IPS-11a (cell line): ENCODE data around the gene SLC35B2.

Source experiments
- H3K4me3 ChIP-seq: one replicate; pipeline ENCODE4 v1.5.1; 2013; ENCODE audit warnings: low read depth, low read length, control low read depth

SLC35B2 gene

DNA sequence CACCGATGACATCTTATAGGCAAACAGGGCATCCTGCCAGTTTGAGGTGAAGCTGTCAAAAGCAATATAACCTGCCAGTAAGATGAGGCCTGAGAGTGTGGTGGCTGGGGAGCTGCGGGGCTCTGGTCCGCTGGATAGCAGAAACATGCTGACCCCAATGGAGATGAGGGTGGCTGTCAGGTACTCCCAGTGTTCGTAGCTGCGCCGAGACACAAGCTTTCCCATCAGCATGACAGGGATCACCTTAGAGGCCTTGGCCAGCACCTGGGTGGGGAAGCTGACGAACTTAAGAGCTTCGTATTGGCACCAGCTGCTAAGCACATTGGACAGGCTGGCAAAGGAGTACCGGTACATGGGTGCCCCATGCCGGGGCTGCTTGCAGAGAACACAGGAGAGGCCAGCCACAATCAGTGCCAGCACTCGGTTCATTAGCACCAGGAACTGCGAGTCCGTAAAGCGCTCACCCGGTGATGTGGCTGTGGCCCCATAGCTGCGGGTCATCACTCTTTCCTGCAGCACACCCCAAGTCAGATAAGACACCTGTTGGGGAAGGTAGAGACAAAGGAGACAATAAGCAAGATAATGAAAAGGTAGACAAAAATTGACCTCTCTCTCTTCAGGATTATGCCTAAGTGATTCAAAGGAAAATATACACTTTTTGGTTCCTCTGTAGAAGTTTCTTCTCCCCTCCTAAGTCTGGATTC, 2.1 kb downstream of the SLC35B2 start:
- H3K4me3 ChIP-seq, result no peak overlapping the region

DNA sequence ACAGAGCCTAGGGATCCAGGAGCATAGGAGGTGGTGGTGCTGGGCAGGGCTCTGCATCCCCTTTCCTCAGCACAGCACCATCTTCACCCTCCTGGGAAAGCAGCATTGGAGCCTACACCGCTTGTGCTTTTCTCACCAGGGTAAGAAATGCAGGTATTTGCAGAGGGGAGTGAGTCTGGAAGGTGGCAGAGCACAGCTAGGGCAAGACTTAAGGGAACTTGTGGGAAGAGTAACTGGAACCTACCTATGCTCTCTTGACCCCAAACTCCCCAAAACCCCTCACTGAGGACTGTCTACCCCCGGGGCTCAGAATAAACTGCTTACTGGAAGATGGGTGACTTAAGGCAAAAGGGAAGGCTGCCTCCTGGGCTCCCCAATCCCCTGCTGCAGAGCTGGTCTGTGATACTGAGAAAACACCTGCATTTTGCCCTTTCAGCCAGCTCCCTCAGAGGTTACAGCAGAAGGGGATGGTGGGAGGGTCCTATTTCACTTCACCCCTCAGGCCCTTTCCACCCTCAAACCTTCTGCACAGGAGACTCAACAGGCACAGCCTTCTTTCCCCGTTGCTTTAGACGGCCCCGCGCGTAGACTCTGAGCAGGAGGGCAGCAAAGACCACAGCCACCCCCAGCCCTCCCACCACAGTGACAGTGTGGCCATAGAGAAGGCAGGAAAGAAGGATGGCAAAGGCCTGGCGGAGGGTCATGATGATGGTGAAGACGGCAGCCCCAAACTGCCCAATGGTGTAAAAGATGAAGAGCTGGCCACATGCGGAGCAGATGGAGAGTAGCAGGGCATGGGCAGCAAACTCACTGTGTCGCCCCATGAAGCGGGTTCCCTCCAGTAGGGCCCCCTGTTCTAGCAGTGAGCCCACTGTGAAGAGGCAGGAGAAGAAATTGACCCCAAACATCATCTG, 2.9 kb downstream of the SLC35B2 start:
- no peak overlapping the region for H3K4me3 ChIP-seq

DNA sequence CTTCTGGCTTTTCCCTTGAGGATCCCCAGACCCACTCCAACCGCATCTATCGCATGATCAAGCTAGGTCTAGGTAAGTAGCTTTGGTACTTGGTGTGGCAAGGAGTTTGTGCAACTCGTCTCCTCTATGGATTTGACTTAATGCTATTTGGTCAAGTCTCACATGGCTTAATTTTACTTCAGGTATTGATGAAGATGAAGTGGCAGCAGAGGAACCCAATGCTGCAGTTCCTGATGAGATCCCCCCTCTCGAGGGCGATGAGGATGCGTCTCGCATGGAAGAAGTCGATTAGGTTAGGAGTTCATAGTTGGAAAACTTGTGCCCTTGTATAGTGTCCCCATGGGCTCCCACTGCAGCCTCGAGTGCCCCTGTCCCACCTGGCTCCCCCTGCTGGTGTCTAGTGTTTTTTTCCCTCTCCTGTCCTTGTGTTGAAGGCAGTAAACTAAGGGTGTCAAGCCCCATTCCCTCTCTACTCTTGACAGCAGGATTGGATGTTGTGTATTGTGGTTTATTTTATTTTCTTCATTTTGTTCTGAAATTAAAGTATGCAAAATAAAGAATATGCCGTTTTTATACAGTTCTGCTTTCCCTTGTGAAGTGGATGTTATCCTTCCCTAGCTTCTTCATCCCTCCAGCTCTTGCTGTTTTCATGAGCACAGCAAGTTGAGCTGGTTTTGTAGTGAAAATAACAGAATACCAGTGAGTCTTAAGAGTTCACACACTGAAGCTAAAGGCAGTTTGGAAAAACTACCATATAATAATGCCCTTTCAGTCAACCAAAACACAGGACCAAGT, 3.8 kb downstream of the SLC35B2 start:
- H3K4me3 ChIP-seq, result no peak overlapping the region

DNA sequence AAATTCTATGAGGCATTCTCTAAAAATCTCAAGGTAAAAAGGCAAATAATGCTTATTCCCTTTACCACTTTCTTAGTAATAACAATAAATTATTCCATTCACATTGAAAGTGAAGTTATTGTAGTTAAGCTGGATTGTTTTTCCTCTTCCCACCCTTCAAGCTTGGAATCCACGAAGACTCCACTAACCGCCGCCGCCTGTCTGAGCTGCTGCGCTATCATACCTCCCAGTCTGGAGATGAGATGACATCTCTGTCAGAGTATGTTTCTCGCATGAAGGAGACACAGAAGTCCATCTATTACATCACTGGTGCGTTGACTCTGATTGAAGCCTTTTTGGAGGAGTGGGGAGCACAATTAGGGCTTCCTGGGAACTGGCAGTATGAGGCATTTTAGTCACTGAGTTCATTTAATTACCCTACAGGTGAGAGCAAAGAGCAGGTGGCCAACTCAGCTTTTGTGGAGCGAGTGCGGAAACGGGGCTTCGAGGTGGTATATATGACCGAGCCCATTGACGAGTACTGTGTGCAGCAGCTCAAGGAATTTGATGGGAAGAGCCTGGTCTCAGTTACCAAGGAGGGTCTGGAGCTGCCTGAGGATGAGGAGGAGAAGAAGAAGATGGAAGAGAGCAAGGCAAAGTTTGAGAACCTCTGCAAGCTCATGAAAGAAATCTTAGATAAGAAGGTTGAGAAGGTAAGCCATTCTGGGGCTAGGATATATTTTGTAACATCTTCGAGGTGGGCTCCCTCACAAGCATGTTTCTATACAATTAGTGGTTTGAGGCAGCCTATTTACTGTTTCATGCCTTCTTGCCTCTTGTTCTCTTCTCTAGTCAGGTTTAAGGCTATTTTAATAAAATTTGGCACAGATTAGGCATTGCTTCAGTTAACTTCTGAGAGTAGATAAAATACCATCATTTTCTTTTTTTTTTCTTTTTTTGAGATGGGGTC, 5.5 kb downstream of the SLC35B2 start:
- no peak overlapping the region for H3K4me3 ChIP-seq

DNA sequence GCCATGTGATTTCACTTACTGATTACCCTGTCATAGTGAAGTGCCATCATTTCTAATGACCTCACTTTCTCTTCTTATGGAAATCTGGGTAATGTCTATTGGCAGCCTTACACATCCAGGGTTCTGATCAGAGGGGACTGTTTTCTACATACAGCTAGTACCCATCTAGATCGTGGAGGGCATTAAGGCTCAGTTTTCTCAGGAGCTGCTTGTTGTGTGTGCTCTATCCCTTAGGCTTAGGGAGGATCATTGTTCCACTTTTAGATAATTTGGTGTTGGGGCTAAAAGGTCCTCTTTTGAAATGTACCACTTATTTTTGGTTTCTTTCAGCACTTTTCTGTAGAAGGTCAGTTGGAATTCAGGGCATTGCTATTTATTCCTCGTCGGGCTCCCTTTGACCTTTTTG, 6.6 kb downstream of the SLC35B2 start:
- no peak overlapping the region for H3K4me3 ChIP-seq

DNA sequence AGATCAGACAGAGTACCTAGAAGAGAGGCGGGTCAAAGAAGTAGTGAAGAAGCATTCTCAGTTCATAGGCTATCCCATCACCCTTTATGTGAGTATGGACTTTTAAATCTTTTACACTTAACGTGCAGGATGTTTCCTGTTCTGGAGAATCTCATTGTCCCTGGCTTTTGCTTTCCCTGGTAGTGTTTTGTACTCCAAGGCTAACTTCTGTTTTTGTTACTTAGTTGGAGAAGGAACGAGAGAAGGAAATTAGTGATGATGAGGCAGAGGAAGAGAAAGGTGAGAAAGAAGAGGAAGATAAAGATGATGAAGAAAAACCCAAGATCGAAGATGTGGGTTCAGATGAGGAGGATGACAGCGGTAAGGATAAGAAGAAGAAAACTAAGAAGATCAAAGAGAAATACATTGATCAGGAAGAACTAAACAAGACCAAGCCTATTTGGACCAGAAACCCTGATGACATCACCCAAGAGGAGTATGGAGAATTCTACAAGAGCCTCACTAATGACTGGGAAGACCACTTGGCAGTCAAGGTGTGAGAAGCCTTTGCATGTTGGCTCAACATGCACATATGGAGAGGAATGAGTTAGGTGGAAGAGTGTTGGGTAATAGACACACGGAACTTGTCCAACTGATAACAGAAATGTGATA, 7.1 kb downstream of the SLC35B2 start:
- no peak overlapping the region for H3K4me3 ChIP-seq

DNA sequence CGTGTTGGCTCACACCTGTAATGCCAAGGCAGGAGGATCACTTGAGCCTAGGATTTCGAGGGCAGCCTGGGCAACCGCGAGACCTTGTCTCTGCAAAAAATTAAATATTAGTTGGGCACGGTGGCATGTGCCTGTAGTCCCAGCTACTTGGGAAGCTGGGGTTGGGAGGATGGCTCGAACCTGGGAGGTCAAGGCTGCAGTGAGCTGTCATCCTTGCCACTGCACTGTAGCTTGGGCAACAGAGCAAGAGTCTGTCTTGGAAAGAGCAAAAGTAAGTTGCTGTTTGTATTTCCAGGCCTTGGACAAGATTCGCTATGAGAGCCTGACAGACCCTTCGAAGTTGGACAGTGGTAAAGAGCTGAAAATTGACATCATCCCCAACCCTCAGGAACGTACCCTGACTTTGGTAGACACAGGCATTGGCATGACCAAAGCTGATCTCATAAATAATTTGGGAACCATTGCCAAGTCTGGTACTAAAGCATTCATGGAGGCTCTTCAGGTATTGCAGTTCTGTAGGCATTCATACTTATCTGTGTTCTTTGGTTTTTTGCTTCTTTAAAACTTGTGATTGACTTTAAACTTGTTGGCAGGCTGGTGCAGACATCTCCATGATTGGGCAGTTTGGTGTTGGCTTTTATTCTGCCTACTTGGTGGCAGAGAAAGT, 8.1 kb downstream of the SLC35B2 start:
- peak overlapping the region; percentile 99 for H3K4me3 ChIP-seq

DNA sequence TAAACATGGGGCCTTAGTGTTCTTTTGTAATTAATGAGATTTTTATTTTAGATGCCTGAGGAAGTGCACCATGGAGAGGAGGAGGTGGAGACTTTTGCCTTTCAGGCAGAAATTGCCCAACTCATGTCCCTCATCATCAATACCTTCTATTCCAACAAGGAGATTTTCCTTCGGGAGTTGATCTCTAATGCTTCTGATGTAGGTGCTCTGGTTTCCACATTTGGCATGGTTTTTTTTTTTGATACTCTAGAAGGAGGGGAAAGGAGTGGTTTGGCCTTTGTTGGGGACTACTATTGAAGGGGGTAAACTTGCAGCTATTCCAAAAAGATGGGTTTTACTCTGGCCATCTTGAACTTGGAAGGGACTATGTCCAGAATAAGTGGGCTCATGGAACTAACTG, 8.7 kb downstream of the SLC35B2 start:
- H3K4me3 ChIP-seq, result peak overlapping the region; percentile 99

DNA sequence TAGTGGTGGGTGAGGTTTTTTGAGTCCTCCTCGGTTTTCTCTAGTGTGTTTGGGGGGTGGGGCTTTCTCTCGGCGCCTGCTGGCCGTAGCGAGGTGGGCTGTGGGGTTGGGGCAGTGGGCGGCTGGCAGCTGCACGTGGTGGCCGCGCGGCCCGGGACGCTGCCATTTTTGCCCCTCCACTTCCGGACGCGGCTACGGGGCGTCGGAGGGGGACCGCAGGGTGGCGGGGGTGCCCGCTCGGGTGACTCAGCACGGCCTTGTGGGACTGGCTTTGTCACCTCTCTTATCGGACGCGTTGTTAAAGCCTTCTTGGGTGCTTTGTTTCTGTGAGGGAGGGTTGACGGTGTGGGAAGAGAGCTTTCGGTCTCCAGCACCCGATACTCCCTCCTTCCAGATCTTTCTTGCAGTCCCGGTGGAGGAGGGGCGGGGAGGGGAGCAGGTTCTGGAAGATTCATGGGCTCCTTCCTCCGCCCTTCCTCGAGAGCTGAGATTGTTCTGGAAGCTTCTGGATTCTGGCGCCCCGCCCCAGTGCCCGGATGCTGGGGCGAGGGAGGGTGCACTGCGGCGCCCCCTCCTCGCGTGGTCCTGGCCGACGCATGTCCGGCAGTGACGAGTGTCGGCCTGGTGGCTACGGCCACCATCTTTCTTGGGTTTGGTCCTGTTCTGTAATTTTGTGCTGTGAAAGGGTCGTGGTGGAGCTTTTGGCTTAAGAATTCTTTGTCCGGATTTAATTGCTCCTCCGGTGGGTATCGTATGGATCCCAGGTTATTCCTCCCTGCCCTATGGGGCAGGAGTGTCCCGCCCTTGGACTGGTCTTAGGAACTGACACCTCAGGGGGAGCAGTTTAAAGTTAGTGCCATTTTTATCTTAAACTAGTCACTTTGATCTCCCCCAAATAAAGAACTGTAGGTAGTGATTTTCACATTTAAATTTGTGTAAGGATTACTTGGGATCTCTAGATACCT, 9.7 kb downstream of the SLC35B2 start:
- peak overlapping the region; percentile 99 for H3K4me3 ChIP-seq

DNA sequence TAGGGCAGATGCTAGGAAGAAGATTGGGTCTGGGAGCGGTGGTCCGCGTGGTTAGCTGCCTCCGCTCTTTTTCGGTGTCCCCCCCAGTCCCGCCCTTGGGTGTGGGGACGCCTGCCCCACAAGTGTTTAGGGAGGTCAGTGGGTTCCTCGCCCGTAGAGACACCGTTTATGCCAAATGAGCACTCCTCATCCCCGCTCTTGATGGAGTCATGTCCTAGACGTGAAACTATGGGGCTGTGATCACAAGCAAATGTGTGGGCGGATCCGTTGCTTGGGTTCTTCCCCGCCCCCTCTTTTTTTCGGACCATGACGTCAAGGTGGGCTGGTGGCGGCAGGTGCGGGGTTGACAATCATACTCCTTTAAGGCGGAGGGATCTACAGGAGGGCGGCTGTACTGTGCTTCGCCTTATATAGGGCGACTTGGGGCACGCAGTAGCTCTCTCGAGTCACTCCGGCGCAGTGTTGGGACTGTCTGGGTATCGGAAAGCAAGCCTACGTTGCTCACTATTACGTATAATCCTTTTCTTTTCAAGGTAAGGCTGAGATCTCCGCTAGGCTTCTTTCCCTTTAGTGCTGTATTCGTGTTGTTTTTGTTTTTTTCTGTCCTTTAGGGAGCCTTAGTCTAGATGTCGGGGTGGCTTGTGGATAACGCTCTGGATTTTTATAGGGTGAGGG, 10.5 kb downstream of the SLC35B2 start, which contains the start of gene HSP90AB1:
Gene HSP90AB1, plus strand, starts transcription at position 439 of the 675 bp plus-strand sequence. CDS start 1,529 bp downstream, outside the sequence.
- H3K4me3 ChIP-seq, result peak within 1 kb of the TSS; percentile 99

DNA sequence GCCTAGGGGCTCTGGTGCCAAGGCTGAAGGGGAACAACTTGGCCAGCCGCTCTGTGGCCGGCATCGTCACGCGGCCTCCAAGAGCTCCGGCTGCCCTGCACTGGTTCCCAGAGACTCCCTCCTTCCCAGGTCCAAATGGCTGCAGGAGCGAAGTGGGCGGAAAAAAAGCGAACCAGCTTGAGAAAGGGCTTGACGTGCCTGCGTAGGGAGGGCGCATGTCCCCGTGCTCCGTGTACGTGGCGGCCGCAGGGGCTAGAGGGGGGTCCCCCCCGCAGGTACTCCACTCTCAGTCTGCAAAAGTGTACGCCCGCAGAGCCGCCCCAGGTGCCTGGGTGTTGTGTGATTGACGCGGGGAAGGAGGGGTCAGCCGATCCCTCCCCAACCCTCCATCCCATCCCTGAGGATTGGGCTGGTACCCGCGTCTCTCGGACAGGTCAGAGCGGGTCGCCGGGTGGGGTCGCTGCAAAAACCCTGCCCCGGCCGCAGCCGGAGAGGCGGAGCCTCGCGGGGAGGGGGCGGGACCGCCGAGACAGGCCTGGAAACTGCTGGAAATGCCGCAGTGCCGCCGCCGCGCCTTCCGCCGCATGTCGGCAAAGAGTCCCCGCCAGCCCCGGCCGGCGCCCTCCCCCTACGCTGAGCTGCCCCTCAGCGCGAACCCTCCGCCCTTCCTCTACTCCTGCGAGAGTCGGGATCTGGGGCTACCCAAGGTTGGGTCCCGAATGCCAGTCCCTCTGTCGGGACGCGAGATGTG, 11.2 kb downstream of the SLC35B2 start:
- peak overlapping the region; percentile 99 for H3K4me3 ChIP-seq

DNA sequence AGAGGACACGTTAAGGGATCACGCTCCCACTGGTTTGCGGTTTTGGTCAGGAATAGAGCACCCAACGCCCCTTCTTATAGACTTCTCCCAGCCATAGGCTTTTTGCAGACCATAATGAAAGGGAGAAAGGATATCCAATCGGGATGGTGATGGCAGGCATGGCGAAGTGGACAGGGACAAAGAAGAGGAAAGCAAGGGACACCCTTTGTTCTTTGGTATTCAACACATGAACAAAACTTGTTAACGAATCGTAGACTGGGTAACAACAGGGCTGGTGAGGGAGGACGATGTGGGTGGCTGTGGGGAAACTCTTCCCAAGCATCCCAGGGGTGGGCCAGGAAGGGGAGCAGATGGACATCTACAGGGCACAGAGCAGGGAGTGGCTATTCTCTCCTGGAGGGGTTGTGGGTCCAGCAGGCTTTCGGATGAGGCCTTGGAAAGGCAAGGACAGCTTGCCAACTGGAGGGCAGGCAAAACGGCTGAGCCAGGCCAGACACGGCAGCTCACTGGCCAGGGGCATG, 11.9 kb downstream of the SLC35B2 start:
- H3K4me3 ChIP-seq, result peak overlapping the region; percentile 53

DNA sequence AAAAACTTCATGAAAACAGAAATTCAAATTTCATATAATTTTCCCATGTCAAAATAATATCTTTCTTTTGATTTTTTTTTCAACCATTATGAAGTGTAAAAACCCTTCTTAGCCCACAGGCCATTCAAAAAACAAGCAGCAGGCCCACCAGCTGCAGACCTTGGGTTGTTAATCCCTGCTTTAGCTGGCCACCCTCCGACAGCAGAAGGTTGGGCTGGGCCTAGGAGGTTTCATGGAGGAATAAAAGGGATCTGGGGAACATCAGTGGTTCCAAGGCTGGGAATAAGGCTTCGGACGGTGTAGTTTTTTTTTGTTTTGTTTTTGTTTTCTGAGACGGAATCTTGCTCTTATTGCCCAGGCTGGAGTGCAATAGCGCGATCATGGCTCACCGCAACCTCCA, 14.0 kb downstream of the SLC35B2 start:
- no peak overlapping the region for H3K4me3 ChIP-seq

DNA sequence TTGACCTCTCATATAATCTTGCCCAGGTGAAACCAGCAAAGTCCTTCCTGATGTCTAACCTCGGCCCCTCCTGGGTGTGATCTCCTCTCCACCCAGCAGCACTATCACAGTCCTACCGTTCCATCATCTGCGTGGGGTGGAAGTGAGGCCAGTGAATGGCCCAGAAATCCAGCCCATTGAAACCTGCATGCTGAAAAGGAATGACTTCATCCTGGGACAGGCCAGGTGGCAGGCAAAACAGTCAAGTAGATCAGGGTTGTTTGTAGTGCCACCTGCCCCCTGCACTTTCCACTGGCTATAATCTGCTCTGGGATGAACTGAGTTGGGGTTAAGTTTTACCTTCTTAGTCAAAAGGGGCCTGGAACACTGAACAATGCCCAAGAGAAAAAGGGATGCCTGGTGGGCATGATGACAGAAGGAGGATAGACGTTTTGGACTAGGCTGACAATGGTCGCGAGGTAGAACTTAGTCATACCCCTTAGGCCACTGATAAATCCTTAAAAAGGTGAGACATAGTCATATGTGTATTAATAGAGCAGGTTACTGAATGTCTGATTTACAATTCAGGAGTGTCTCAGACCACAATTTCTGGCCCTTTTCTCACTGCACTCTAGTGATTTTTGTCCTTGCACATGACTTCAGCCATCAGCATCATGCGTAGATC, 18.5 kb downstream of the SLC35B2 start:
- H3K4me3 ChIP-seq, result no peak overlapping the region

DNA sequence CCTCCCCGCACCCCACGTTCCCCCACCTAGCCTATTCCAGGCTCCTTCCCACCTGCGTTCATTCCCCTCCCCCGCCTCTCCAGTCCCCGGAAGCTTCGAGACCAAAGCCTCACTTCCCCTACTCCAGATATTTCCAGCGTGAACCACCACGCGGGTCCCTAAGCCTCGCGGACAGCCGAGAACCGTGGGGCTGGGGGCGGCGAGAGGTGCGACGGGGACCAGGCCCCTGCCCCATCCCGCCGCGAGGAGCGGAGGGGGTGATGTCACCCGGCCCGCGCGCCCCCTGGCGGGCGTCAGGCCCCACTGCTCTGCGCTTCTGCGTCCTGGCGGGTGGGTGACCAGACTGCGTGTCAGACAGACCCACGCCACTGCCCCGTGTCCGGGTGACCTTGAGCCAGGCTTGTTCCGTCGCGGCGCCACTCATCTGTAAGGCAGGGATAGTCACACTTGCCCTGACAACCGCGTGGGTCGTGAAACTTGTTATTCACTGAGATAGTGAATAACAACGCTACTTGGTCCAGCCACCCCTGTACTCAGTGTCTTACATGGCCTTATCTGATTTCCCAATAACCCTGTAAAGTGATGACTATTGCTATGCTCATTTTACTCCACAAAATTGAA, 19.4 kb downstream of the SLC35B2 start:
- H3K4me3 ChIP-seq, result peak overlapping the region; percentile 37
